Measurements from ENCODE around the gene ZSWIM1. TPM values are rescaled to one million over a fixed set of nuclear protein-coding genes. Genes with fewer than 3 reads are reported as not detected.
A peak's percentile ranks its signal among the peaks of the same experiment; 100 is the strongest.

The ZSWIM1 gene
- total and polyA plus RNA-seq, 2 of the 13 experiments (the other 11 are each of a cell fraction or from before 2014, with no cell fraction given), result 9.5 to 11.7 TPM

GRCh38 chr20:45890077-45890984, 9.3 kb downstream of the ZSWIM1 start (continued):
- TF ChIP-seq ARID4A (CRISPR knock-in tag; IDR thresholded peaks at IDR 0.05; ENCODE audit: borderline replicate concordance) (peak; percentile 49), ZNF3 (CRISPR knock-in tag; IDR thresholded peaks at IDR 0.05) (0 out of 2 replicates have a peak, but pooled peaks have one; percentile 18), ZNF530 (CRISPR knock-in tag; IDR thresholded peaks at IDR 0.05; ENCODE audit: low read depth) (no peak), SMARCC2 (IDR thresholded peaks at IDR 0.05) (no peak), PAX8 (CRISPR knock-in tag; IDR thresholded peaks at IDR 0.05; ENCODE audit: borderline replicate concordance) (no peak), THAP11 (CRISPR knock-in tag; IDR thresholded peaks at IDR 0.05) (peak; percentile 74), ZBTB8A (CRISPR knock-in tag; IDR thresholded peaks at IDR 0.05; ENCODE audit: borderline replicate concordance, low read depth) (no peak), IKZF4 (CRISPR knock-in tag; IDR thresholded peaks at IDR 0.05; ENCODE audit: borderline replicate concordance, low read depth, not compliant biosample characterization) (peak; percentile 75), ZNF274 (CRISPR knock-in tag; IDR thresholded peaks at IDR 0.05) (peak; percentile 76; the same call in 1 of the 2 replicates), PRPF4 (IDR thresholded peaks at IDR 0.05; ENCODE audit: low read depth, low read length, poor library complexity, severe bottlenecking) (no peak), ELF4 (CRISPR knock-in tag; IDR thresholded peaks at IDR 0.05; ENCODE audit: borderline replicate concordance) (0 out of 2 replicates have a peak, but pooled peaks have one; percentile 7), RBFOX2 (IDR thresholded peaks at IDR 0.05; ENCODE audit: low read depth, low read length) (peak; percentile 94), ISX (CRISPR knock-in tag; conservative IDR thresholded peaks at IDR 0.05) (no peak), KDM1A (CRISPR knock-in tag; IDR thresholded peaks at IDR 0.05) (peak; percentile 52; the same call in 1 of the 2 replicates), TRIM24 (CRISPR knock-in tag; IDR thresholded peaks at IDR 0.05) (no peak), WIZ (CRISPR knock-in tag; IDR thresholded peaks at IDR 0.05) (no peak), ZNF512B (CRISPR knock-in tag; IDR thresholded peaks at IDR 0.05; ENCODE audit: borderline replicate concordance) (no peak), ZNF746 (CRISPR knock-in tag; IDR thresholded peaks at IDR 0.05) (0 out of 2 replicates have a peak, but pooled peaks have one; percentile 37), ZNF616 (CRISPR knock-in tag; IDR thresholded peaks at IDR 0.05; ENCODE audit: low read depth) (peak; percentile 55; the same call in 1 of the 2 replicates), NR3C1 (CRISPR knock-in tag; IDR thresholded peaks at IDR 0.05) (no peak), HCFC1 (IDR thresholded peaks at IDR 0.05; ENCODE audit: low read depth, low read length) (no peak)
- TF ChIP-seq, protein P1, sequence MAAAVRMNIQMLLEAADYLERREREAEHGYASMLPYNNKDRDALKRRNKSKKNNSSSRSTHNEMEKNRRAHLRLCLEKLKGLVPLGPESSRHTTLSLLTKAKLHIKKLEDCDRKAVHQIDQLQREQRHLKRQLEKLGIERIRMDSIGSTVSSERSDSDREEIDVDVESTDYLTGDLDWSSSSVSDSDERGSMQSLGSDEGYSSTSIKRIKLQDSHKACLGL (CRISPR knock-in tag; IDR thresholded peaks at IDR 0.05), result peak; percentile 98
